ENCODE measurements around the gene NRF1. TPM values are rescaled to one million over a fixed set of nuclear protein-coding genes. Genes with fewer than 3 reads are reported as not detected.

Gene NRF1
- total RNA-seq, 4 donors from 2014 or later = 12.3 to 26.2 (median 19.7) TPM

GRCh38 chr7:129762387-129762969 is 151.0 kb downstream of the NRF1 start:
- 93% methylated on average over 42 to 49 of the region's 52 CpGs for WGBS, 2 donors
- TF ChIP-seq POLR2A (IDR thresholded peaks at IDR 0.05) (no peak), EP300 (IDR thresholded peaks at IDR 0.05) (no peak)
- TF ChIP-seq, protein P1, sequence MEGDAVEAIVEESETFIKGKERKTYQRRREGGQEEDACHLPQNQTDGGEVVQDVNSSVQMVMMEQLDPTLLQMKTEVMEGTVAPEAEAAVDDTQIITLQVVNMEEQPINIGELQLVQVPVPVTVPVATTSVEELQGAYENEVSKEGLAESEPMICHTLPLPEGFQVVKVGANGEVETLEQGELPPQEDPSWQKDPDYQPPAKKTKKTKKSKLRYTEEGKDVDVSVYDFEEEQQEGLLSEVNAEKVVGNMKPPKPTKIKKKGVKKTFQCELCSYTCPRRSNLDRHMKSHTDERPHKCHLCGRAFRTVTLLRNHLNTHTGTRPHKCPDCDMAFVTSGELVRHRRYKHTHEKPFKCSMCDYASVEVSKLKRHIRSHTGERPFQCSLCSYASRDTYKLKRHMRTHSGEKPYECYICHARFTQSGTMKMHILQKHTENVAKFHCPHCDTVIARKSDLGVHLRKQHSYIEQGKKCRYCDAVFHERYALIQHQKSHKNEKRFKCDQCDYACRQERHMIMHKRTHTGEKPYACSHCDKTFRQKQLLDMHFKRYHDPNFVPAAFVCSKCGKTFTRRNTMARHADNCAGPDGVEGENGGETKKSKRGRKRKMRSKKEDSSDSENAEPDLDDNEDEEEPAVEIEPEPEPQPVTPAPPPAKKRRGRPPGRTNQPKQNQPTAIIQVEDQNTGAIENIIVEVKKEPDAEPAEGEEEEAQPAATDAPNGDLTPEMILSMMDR (IDR thresholded peaks at IDR 0.05) = no peak
- Histone ChIP-seq H3K9me3 (no peaks in the 10 kb centered on the region), H3K4me1 (no peaks in the 10 kb centered on the region), H3K27ac (no peak overlapping the region), H3K4me3 (no peak overlapping the region), H3K36me3 (peaks cover 0 to 4% (median 0%) of the 10 kb centered on the region in 3 donors), H3K27me3 (no peaks in the 10 kb centered on the region)
- no peak for DNase-seq (ENCODE audit: low spot score in 2 of 2)

GRCh38 chr7:129764247-129765084 is 152.9 kb downstream of the NRF1 start:
- Histone ChIP-seq H3K27ac (no peak overlapping the region), H3K36me3 (no peaks in the 10 kb centered on the region), H3K27me3 (no peaks in the 10 kb centered on the region), H3K4me1 (no peaks in the 10 kb centered on the region), H3K4me3 (no peak overlapping the region), H3K9me3 (no peaks in the 10 kb centered on the region)
- DNase-seq (ENCODE audit: low spot score in 2 of 2) = no peak
- WGBS, 2 donors = 72 to 80% methylated on average over 7 of the region's 7 CpGs
- TF ChIP-seq EP300 (IDR thresholded peaks at IDR 0.05) (no peak), POLR2A (IDR thresholded peaks at IDR 0.05) (no peak)
- TF ChIP-seq, protein P1 (IDR thresholded peaks at IDR 0.05) = no peak

- TF ChIP-seq, protein P1 (IDR thresholded peaks at IDR 0.05) = no peak
- no peak for TF ChIP-seq POLR2A (IDR thresholded peaks at IDR 0.05)
- no peak for TF ChIP-seq EP300 (IDR thresholded peaks at IDR 0.05)
- DNase-seq (ENCODE audit: low spot score in 2 of 2) = no peak
- 88 to 90% methylated on average over 3 of the region's 3 CpGs for WGBS, 2 donors
- Histone ChIP-seq H3K4me1 (no peaks in the 10 kb centered on the region), H3K9me3 (no peaks in the 10 kb centered on the region), H3K27ac (no peak overlapping the region), H3K4me3 (no peak overlapping the region), H3K36me3 (no peaks in the 10 kb centered on the region), H3K27me3 (no peaks in the 10 kb centered on the region)
Measured at GRCh38 chr7:129765352-129765751, 153.8 kb downstream of the NRF1 start.

- Histone ChIP-seq H3K27me3 (peaks cover 0 to 5% of the 10 kb centered on the region in 2 donors), H3K9me3 (no peaks in the 10 kb centered on the region), H3K4me3 (no peak overlapping the region), H3K36me3 (no peaks in the 10 kb centered on the region), H3K27ac (no peak overlapping the region), H3K4me1 (no peaks in the 10 kb centered on the region)
- 78 to 88% methylated on average over 12 of the region's 12 CpGs for WGBS, 2 donors
- TF ChIP-seq EP300 (IDR thresholded peaks at IDR 0.05) (no peak), POLR2A (IDR thresholded peaks at IDR 0.05) (no peak)
- TF ChIP-seq, protein P1 (IDR thresholded peaks at IDR 0.05) = no peak
- DNase-seq (ENCODE audit: low spot score in 2 of 2) = no peak
Measured at GRCh38 chr7:129767120-129768015, 155.8 kb downstream of the NRF1 start.

Measured in tibial nerve (tissue), 4 donors.